Measurements from ENCODE around the gene IMMP2L. TPM values are rescaled to one million over a fixed set of nuclear protein-coding genes. Genes with fewer than 3 reads are reported as not detected.

The IMMP2L gene
- total RNA-seq, 1 donor from 2014 or later, result 21.5 TPM

- no peaks in the 10 kb centered on the region for H4K20me1 ChIP-seq (ENCODE audit: low read depth)
- H3K27ac Mint-ChIP-seq, result no peak overlapping the region
- peaks cover 35% of the 10 kb centered on the region for H3K4me1 Mint-ChIP-seq
- no peak overlapping the region for H3K4me3 Mint-ChIP-seq
- no peak overlapping the region for H2AFZ ChIP-seq (replicated peaks)
- peaks cover 18% of the 10 kb centered on the region for H3F3A ChIP-seq (ENCODE audit: low read depth)
- H3K4me2 ChIP-seq, result no peak overlapping the region
- H3K9ac ChIP-seq, result no peak overlapping the region
- H3K4me1 ChIP-seq, result peaks cover 56% of the 10 kb centered on the region
- no peak overlapping the region for H3K4me3 ChIP-seq
- H3K27me3 Mint-ChIP-seq (ENCODE audit: insufficient read depth, low read depth), result no peaks in the 10 kb centered on the region
- H3K9me3 Mint-ChIP-seq, result no peaks in the 10 kb centered on the region
- TF ChIP-seq EZH2phosphoT487 (IDR thresholded peaks at IDR 0.05) (no peak), EZH2 (IDR thresholded peaks at IDR 0.05) (no peak), CTCF (IDR thresholded peaks at IDR 0.05) (no peak)
- H3K36me3 Mint-ChIP-seq, result peaks cover 5% of the 10 kb centered on the region
- no peaks in the 10 kb centered on the region for H3K9me3 ChIP-seq (ENCODE audit: low read depth)
- H3K27me3 ChIP-seq, result no peaks in the 10 kb centered on the region
- no peaks in the 10 kb centered on the region for H3K36me3 ChIP-seq
- H3K27ac ChIP-seq, result no peak overlapping the region
- H3K79me2 ChIP-seq (ENCODE audit: low read depth), result no peaks in the 10 kb centered on the region
- no peak for DNase-seq (ENCODE audit: low spot score)
Measured at GRCh38 chr7:111098926-111099250, 463.4 kb downstream of the IMMP2L start.

- Histone ChIP-seq H3K27ac (peak overlapping the region; percentile 95), H3F3A (ENCODE audit: low read depth) (peaks cover 18% of the 10 kb centered on the region), H3K9me3 (ENCODE audit: low read depth) (no peaks in the 10 kb centered on the region), H4K20me1 (ENCODE audit: low read depth) (no peaks in the 10 kb centered on the region), H3K27me3 (no peaks in the 10 kb centered on the region), H3K9ac (no peak overlapping the region), H3K4me3 (no peak overlapping the region), H3K79me2 (ENCODE audit: low read depth) (no peaks in the 10 kb centered on the region), H3K4me2 (peak overlapping the region; percentile 77), H2AFZ (replicated peaks) (no peak overlapping the region), H3K4me1 (peaks cover 62% of the 10 kb centered on the region), H3K36me3 (no peaks in the 10 kb centered on the region)
- DNase-seq (ENCODE audit: low spot score), result peak; percentile 76
- TF ChIP-seq CTCF (IDR thresholded peaks at IDR 0.05), result peak; percentile 84
- TF ChIP-seq EZH2phosphoT487 (IDR thresholded peaks at IDR 0.05), result no peak
- no peaks in the 10 kb centered on the region for H3K9me3 Mint-ChIP-seq
- H3K27ac Mint-ChIP-seq, result no peak overlapping the region
- H3K27me3 Mint-ChIP-seq (ENCODE audit: insufficient read depth, low read depth), result no peaks in the 10 kb centered on the region
- H3K36me3 Mint-ChIP-seq, result peaks cover 5% of the 10 kb centered on the region
- peaks cover 41% of the 10 kb centered on the region for H3K4me1 Mint-ChIP-seq
- no peak overlapping the region for H3K4me3 Mint-ChIP-seq
Measured at GRCh38 chr7:111098011-111098925, 464.0 kb downstream of the IMMP2L start.

- Histone ChIP-seq H3K9me3 (ENCODE audit: low read depth) (no peaks in the 10 kb centered on the region), H3K27ac (peak overlapping the region; percentile 95), H3F3A (ENCODE audit: low read depth) (peaks cover 18% of the 10 kb centered on the region), H4K20me1 (ENCODE audit: low read depth) (no peaks in the 10 kb centered on the region), H2AFZ (replicated peaks) (no peak overlapping the region), H3K9ac (no peak overlapping the region), H3K4me2 (peak overlapping the region; percentile 77), H3K4me1 (peaks cover 75% of the 10 kb centered on the region), H3K36me3 (no peaks in the 10 kb centered on the region), H3K27me3 (no peaks in the 10 kb centered on the region), H3K4me3 (peak overlapping the region; percentile 23), H3K79me2 (ENCODE audit: low read depth) (no peaks in the 10 kb centered on the region)
- TF ChIP-seq EZH2 (IDR thresholded peaks at IDR 0.05), result no peak
- peak; percentile 30 for TF ChIP-seq EZH2phosphoT487 (IDR thresholded peaks at IDR 0.05)
- peak; percentile 45 for TF ChIP-seq CTCF (IDR thresholded peaks at IDR 0.05)
- H3K4me3 Mint-ChIP-seq, result no peak overlapping the region
- peak overlapping the region; percentile 42 for H3K27ac Mint-ChIP-seq
- no peaks in the 10 kb centered on the region for H3K27me3 Mint-ChIP-seq (ENCODE audit: insufficient read depth, low read depth)
- DNase-seq (ENCODE audit: low spot score), result peak; percentile 89
- H3K36me3 Mint-ChIP-seq, result peaks cover 2% of the 10 kb centered on the region
- H3K9me3 Mint-ChIP-seq, result no peaks in the 10 kb centered on the region
- H3K4me1 Mint-ChIP-seq, result peaks cover 52% of the 10 kb centered on the region
Measured at GRCh38 chr7:111096997-111097396, 465.3 kb downstream of the IMMP2L start.
